ENCODE data around the gene ZNF516.
"Not testable (repeated sequence)": the region's sequence is repeated elsewhere in the genome, so short reads cannot be mapped to it uniquely, and the experiment has no call there.

ZNF516 gene

DNA sequence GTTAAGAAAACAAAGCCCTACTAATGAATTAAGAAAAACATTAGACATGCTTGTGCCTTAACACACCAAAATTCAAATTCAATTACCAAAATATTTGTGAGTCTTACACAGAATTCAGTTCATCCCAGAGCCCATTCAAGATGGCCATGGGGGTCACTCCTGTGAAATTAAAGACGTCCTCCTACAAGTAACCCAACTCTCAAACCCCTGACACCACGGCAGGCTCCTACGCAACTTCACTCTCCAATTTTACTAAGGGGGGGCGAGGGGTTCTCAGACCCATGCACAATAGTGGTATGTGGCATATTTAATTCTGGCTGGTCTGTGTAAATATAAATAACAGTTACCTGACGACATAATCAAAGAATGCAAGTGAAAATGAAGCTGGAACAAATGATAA lies 5.0 kb downstream of the ZNF516 start:
- no peak for DNase-seq (ENCODE audit: low read depth)

DNA sequence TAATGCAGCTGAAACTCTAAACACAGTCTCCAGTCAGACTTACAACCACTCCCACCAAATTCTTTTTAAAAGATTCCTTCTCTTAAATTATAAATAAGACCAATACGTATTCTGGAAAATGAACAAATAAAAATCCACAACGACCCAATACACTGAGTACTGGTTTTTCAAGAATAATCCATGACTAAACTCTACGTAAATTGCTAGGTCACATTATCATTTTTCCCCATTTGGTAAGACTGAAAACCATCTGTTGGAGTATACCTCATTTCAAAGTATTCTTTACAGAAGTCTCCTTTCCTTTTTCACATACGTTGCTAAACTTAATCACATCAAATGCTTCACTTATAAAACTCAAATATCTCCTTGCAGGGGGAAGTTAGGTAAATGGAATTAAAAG lies 6.0 kb downstream of the ZNF516 start:
- no peak for DNase-seq (ENCODE audit: low read depth)

- DNase-seq (ENCODE audit: low read depth) = no peak
These were observed 6.9 kb downstream of the ZNF516 start for GRCh38 chr18:76488190-76488589.

- no peak for DNase-seq (ENCODE audit: low read depth)
These were observed 7.3 kb downstream of the ZNF516 start for GRCh38 chr18:76487782-76488181.

- DNase-seq (ENCODE audit: low read depth) = no peak
These were observed 8.0 kb downstream of the ZNF516 start for GRCh38 chr18:76487070-76487469.

- DNase-seq (ENCODE audit: low read depth) = no peak
These were observed 8.5 kb downstream of the ZNF516 start for GRCh38 chr18:76486574-76486973.

- no peak for DNase-seq (ENCODE audit: low read depth)
These were observed 9.0 kb downstream of the ZNF516 start for GRCh38 chr18:76486038-76486437.

DNA sequence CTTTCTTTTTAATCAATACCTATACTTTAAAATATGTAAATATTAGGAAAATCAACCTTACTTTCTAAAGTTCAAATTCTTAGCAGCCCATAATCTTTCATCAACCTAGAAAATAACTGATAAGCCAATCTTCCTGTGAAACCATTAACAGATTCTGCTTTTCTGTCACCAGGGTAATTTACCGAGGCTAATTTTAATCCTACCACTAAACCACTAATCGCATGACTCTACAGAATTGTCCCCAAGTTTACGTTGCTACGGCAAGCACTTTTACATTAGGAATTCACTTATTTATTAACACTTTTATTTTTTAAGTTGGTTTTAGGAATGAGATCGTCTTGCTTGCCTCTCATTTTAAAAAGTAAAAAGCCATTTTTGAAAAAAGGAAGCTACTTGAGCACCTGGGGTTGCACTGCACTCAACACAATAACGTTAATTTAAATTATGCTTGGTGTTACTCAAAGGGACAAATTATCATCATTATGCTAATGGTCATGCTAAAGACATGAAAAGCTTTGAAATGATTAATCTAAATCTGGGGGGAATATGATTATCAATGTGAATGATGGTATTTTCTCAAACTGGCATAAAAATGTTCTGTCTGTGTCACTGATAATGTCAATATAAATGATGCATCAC lies 10.2 kb downstream of the ZNF516 start:
- DNase-seq (ENCODE audit: low read depth) = no peak

- no peak for DNase-seq (ENCODE audit: low read depth)
These were observed 11.3 kb downstream of the ZNF516 start for GRCh38 chr18:76483780-76484179.

GRCh38 chr18:76482971-76483691 lies 11.9 kb downstream of the ZNF516 start:
- no peak for DNase-seq (ENCODE audit: low read depth)

DNA sequence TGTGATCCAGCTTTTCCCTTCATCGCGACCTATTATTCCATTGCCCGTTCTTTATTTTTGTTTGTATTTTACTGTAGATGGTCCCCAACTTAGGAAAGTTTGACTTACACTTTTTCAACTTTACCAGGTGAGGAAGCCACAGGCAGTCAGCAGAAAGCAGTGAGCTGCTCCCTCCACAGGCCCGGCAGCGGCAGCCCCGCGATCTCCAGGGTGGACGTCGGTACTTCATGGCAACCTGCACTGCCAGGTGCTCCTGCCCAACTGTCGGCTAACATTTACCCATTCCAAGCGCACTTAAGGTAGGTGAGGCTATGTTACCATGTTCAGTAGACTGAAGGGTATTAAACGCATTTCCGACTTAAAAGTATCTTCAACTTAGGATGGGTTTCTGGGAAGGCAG lies 12.8 kb downstream of the ZNF516 start:
- no peak for DNase-seq (ENCODE audit: low read depth)

GRCh38 chr18:76480913-76481312 lies 14.1 kb downstream of the ZNF516 start:
- DNase-seq (ENCODE audit: low read depth) = no peak

DNA sequence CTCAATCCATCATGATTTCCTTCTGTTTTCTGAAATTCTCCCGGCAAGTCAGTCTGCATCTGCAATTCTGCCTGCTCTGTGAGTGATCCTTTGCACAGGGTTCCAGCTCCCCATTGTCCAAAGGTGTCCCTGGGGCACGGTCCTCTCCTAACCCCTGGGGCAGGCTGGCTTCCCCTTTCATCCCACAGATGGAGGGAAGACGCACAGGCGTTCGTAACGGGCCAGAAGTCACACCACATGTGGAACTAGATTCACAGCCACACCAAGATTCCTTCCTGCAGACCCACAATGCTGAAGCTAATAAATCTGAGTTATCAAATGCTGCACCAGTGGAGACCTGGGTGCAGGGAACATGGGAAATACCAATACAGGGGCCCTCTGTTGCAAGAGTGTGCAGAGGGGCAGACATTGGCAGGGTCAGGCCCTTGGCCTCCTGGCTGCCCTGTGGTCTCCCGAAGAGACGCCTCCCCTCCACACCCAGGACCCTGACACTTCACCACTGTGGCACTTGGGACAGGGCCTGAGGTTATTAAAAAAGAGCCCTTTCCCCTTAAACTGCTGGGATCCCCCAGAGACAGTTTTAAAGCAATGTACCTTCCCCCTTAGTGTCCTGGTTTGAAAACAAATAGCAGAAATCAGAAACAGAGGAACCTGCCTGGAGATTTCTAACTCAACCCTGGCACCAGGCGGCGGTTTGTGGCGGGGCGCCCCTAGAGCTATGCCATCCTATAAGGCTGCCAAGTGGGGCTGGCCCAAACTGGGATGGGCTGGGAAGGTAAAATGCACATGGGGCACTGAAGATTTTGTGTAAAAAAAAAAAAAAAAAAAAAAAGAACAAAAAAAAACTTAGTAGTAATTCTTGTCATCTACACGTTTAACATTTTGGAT lies 15.4 kb downstream of the ZNF516 start:
- no peak for DNase-seq (ENCODE audit: low read depth)

- DNase-seq (ENCODE audit: low read depth) = no peak
These were observed 18.1 kb downstream of the ZNF516 start for GRCh38 chr18:76476665-76477561.

DNA sequence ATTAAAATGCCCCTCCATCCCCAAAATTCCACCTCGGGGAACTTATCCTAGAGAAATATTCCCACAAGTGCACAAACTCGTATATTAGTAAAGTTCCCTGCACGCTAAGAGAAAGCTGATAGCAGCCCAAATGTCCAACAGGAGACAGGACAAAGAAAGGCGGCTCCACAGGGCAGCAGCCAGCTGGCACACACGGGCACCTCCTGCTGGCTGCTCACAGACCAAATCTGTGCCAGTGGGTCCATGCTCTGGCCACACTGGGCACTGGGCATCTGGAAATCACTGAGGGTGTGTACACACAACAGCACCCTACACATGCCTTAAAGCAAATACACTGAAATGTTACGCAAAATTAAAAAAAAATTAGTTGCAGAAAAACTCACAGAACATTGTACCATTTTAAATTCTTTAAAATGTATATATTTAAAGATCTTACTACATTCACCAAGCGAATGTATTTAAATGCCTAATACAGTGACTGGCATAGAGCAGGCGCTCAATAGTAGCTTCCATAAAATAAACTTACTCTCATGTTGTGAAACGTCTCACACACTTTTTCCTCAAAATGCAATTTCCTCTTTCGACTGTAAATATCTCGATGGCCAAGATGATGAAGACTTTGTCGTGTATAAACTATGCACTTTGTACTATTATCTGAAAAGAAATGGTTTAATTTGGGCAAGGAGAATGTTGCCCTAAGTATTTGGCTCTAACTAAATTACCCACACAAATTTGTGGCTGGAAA lies 19.4 kb downstream of the ZNF516 start:
- DNase-seq (ENCODE audit: low read depth) = no peak

GRCh38 chr18:76474824-76475223 lies 20.2 kb downstream of the ZNF516 start:
- no peak for DNase-seq (ENCODE audit: low read depth)

- not testable (repeated sequence) for DNase-seq (ENCODE audit: low read depth)
These were observed 21.5 kb downstream of the ZNF516 start for GRCh38 chr18:76473521-76473920.

DNA sequence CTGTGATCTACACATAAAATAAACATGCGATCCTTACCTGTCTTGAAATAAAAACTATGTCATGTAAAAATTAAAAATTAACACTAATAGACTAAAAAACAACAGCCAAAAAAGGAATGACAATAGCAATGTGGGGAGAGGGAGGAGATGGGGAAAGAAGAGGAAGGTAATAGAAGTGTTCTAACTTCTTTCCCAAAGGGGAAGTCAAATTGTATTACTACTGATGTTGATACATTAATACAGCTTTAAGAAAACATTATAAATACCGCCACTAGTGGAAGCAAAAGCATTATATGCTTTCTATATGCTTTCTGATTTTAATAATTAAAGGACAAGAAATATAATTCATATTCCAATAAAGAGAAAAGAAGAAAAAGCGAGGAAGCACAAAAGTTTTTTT lies 22.2 kb downstream of the ZNF516 start:
- no peak for DNase-seq (ENCODE audit: low read depth)

- no peak for DNase-seq (ENCODE audit: low read depth)
These were observed 23.4 kb downstream of the ZNF516 start for GRCh38 chr18:76471593-76471992.

DNA sequence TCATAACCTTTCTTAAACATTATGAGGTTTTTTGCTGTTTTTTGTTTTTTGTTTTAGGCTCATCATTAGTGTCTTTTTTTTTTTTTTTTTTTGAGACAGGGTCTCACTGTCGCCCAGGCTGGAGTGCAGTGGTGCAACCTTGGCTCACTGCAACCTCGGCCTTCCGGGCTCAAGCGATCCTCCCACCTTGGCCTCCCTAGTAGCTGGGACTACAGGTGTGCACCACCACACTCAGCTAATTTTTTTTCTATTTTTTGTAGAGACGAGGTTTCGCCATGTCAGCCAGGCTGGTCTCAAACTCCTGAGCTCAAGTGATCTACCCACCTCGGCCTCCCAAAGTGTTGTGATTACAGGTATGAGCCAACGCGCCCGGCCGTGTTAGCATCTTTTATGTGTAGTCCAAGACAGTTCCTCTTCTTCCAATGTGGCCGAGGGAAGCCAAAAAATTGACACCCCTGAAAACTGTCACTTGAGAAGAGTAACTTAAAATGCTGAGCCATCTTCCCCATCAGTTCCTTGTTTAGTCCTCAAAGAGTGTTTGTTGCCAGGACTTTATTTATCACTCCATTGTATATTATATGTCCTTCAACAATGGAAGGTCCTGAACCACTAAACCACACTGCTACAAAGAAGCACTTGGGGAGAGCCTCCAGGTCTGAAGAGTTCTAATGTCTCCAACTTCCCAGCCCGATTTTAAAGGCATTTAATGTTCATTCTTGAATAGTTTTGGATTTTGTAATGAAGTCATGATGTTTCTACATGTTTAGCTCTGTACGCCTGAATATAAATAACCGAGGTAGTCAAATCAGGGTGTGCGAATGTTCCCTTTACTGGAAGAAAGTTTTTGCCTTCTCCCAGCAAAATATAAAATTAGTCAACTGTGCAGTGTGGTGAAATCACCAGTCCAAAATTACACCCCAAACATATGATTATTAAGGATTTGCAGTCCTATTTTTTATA lies 26.4 kb downstream of the ZNF516 start:
- no peak for DNase-seq (ENCODE audit: low read depth)
